Activated CD4-positive, alpha-beta T cell treated with anti-CD3 and anti-CD28 coated beads, Interleukin-2, amount 50 U/mL, for 16 hours (primary cell): ENCODE measurements around the gene GJD2.

ENCODE experiments used
- DNase-seq: peaks from one replicate; pipeline ENCODE4 v3.0.0-alpha.2; 2020

GJD2 gene

DNA sequence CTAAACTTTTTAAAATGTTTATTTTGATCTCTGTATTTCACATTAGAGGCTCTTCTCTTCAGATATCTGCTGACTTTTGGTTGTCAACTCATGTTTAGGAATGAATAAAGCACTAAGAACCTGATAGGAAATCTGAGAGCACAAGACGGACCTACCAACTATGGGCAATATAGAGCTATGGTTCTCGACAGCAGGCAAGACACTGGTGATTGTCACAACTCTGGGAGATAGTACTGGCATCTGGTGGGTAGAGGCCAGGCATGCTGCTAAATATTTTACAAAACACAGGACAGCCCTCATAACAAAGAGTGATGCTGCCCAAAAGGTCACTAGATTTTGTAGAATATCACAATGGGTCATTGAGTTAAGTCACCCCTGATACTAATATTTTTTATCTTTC, 17.5 kb upstream of the GJD2 start:
- no peak for DNase-seq

DNA sequence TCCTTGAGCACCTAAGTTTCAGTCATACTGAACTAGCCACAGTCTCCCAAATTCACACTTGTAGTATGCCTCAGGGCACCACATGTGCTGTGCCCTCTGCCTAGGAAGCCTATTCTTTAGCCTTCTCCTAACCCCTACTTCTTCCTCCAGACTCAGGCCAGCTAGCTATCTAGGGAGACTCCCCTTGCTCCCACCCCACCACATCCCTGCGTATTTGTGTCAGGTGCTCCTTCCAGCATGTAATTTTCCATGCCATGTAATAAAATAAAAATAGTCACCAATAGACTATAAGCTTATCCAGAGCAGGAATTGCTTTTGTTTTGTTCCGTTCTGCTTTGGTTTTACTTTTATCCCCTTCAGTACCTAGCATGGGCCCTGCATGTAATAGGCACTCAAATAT, 14.9 kb upstream of the GJD2 start:
- DNase-seq, result no peak

DNA sequence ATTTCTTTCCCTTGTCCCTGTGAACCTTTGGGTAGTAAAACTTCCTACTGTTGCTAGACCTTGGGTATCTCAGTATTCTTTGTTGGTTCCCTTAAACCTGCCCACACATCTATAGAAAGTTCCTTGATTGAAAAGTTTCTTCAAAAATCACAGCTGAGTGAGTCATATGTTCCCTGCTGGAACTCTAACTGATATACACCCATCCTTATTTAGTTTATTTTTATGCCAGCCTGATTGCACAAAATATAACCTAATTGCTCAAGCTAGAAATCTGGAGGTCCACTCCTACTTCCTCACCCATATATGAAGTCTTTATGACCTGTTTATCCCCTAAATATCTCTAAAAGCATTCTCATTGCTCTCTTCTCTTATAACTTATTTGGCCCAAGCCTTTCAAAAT, 13.7 kb upstream of the GJD2 start:
- DNase-seq, result no peak

DNA sequence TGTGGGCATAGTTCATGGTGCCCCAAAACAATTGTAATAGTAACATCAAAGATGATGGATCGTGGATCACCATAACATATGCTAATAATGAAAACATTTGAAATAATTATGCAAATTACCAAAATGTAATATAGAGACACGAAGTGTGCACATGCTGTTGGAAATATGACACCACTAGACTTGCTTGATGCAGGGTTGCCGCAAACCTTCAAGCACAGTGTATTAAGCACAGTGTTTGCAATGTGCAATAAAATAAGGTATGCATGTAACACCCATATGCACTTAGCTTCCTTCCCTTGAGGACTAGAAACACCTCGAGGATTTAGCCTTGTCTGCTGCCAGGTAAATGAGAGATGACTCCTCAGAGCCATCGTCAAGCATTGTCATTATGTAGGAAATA, 10.9 kb upstream of the GJD2 start:
- no peak for DNase-seq

DNA sequence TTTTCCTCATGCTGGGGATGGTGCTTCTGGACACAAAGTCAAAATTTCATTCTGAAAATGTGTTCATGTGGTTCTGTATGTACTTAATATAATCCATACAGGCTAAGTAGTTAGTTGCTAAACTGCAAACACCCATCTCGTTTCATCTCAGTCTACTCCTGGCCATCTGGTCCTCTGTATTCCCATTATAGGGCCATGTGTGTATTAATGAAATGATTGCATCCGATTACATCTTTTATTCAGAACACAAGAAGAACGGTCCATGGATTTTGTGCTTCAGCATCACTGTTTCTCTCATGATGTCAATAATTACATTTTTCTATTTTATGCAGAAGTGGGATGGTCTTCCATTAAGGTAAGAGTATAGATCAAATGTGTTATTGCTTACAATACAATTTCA, 6.1 kb upstream of the GJD2 start:
- no peak for DNase-seq

DNA sequence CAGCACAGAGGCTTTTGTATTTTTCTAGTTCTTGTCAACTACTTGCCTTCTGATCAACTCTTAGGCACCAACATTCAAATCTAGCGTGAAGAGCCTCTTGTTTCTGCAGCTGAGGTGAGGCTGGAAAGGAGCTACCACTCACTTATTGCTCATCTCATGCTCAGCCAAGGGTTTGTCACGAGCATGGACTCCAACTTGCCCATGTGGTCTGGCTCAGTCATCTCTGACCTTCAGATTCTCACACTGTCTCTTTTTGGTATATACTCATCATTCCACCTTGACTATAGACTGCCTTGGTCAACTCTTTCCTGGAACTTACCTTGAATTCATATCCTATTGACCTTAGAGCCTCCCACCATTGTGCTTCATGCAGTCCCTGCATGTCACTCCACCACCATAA, 5.2 kb upstream of the GJD2 start:
- no peak for DNase-seq

DNA sequence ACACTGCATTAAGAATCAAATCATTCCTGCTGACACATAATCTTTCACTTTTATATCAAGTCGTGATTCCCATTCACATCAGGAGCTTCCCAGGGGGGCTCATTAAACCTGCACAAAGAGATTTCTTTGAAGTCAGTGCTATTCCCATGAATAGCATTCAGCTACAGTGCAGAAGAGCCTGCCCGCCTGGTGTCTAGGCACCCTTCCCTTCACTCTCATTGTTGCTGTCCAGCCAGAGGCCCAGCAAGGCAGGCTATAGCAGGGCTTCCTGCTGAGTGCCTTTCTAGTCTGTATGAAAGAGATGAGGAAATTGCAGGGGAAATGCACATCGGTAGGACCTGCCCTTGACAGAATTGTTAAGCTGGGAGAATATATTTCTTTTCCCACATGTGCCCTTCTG, 4.5 kb upstream of the GJD2 start:
- no peak for DNase-seq

DNA sequence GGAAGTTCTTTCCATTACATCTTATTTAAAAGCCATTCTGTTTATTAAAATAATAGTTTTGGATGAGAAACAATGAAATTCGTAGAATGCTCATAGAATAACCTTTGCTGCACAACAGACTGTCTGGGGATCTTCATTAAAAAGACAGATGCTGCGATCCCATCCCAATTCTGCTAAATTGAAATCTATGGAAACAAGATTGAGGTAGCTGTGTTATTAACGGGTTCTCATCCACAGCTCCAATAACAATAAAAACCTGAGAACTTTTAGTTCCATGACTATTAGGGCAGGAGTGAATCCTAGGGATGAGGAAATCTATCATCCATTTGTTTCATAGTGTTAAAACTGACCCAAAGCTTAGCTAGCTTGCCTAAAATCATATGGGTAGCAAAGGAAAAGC, 2.5 kb upstream of the GJD2 start:
- no peak for DNase-seq

DNA sequence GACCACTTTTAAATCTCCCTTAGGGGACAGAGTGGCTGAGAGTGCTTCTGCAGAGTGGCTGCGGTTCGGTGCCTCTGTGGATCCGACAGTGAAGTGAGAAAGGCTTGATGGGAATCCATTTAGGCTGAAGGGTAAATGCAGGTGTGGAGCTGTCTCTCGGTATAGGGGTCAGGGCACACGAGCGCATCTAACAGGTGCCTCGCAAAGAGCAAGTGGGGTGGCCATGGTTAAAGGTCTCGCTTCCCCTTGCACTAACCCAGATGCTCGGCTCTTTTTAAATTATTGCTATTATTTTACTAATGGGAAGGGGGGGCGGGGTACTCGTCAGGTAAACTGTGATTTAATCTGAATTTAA, 598 bp upstream of the GJD2 start:
- DNase-seq, result no peak

DNA sequence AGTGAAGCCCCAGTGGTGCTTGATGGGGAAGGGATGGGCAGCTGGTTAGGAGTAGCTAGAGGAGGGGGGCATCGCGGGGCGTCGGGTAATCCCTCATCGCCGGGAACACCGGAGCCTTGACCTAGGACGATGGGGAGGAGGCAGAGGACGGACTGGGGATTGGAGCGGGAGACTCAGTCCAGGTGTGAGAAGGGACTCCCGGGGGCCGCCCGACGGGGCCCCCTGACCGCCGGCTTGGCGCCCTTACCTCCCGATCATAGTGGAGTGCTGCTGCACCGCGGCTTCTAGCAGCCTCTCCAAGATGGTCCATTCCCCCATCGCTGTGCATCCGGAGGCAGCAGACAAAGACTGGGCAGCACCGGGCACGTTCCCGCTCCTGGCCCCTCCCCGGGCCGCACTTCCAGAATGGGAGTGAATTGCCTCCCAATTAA, 612 bp downstream of the GJD2 start:
- no peak for DNase-seq

DNA sequence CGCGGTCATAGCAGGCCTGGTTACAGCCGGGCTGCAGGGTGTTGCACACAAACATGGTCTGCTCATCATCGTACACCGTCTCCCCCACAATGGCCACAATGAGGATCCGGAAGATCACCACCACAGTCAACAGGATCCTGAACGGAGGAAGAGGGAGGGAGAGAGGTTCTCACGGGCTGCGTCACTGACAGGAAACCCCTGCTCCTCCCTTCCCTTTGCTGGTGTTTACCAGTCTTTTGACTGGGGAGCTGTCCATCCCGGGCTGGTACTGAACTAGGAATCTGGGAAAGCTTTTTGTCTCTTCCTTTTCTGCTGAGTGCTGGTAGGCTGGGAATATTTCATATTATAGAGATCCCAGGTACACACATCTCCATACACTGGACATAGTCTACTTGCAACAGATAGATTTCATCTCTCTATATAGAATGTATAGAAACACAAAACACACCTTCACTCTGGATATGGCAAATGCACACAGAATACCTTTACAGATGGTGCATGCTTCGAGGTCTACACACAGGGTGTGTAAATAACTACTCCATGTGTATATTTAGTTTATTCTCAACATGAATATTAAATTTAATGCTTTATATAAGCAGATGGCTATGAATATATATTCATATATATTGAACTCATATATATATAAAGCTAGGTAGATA, 1.4 kb downstream of the GJD2 start:
- DNase-seq, result no peak

DNA sequence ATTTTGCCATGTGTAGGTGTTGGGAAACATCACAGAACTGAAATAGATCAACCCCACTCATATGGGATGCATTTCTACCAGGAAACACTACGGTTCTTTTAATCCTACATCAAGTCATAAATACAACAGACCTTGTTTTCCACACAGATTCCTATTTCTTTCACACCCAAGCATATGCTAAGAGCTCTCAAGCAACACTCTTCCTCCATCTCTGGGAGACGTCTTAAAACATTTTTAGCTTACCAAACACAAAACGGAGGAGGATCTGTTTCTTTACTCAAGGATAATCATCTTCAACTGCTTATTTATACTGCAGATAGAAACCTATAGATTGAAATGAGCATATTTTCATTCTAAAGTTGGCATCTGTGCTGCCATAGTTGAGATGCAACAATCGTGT, 5.1 kb downstream of the GJD2 start:
- no peak for DNase-seq

DNA sequence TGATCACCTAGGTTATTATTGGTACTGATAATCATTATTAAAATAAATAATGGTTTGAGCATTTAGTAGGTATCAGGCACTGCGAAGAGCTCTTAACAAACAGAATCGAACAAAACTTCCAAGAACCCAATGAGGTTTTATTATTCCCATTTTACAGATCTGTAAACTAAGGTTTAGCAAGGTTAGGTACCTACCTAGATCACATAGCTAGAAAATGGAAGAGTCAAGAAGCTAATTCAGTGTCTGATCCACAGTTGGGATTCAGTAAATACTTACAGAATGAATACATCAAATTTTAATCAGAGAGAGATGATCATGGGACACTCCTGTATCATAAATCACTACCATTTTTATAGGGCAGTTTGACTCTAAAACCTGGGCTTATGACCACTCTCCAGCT, 15.5 kb downstream of the GJD2 start:
- DNase-seq, result no peak

DNA sequence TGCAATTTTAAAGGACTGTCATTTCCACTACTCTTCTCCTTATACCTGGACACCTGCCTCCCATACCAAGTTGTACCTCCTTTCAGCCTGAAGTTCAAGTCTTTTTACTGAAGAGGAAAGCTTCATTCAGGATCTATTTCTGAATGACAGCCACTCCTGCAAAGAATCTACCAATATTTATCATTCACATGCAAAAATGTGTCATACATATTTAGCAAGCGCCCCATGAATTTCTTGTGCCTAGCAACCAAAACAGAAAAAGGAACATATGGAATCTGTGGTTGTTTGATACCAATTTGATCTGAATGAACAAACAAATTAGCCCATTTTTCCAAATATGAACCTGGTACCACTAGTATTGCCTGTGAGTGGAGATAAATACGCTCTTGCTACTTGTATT, 16.8 kb downstream of the GJD2 start:
- DNase-seq, result no peak

DNA sequence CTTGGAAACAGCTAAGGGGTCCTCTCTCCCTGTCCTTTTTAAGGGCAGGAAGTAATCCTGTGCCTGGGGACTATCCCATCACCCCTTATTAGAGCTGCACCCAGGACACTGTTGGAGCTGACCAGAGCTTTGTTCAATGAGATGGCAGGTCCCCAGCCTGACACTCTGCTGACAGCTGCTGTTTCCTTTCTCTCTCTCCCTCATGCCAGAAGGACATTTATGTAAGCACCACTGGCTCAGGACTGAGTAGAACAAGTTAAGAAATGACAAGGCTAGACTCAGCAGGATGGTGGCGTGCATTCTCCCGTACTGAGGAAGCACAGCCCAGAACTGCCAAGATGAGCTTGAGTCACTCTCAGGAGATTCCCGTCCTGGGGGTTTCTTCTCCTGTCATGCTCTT, 17.3 kb downstream of the GJD2 start:
- DNase-seq, result no peak

DNA sequence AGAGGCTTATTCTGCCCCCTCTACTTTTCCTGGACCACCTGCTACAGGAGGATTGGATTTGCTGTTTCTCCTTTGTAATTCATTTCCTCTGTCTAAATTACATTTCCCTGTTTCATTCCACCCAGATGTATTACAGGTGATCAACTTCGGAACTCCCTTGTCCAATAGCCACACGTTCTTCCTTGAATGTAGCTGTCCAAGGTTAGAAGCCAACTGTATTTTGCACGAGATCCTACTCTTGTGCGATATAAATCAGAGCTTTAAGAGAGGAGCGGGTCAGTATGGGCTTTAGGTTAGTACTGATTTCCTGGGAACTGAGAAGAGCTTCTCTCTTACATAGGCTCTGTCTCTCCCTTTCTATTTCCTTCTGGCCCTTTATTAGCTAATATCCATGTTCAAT, 20.5 kb downstream of the GJD2 start:
- DNase-seq, result no peak

DNA sequence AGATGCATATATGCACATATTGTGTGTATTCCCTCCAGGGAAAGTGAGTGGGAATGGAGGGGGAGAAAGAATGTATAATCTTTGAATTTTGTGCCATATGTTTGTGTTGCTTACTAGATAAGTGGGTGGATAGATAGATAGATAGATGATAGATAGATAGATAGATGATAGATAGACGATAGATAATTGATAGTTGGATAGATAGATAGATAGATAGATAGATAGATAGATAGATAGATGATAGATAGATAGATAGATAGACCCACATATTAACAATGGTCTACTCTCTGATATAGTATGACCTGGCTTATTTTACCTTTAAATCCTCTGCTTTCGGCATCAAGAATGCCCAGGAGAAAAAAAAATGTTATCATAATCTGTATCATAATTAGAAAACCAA, 21.2 kb downstream of the GJD2 start:
- DNase-seq, result no peak

DNA sequence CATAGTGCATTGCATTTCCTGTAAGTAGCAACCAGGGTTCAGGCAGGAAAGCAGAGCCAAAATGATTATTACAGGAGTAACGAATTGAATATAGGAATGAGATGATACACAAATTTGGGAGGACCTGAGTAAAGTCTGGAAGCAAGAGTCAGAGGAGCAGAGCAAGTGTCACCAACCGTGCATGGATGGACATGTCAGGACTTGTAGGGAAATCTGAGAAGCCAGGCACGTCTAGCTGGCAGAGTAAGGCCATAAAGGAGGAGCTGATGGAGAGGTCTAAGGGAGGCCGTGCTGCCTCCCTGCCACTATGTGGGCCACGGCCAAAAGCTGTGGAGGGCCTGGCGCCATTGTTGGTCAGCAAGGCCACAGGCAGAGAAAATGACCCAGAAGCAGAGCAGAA, 22.4 kb downstream of the GJD2 start:
- DNase-seq, result no peak

DNA sequence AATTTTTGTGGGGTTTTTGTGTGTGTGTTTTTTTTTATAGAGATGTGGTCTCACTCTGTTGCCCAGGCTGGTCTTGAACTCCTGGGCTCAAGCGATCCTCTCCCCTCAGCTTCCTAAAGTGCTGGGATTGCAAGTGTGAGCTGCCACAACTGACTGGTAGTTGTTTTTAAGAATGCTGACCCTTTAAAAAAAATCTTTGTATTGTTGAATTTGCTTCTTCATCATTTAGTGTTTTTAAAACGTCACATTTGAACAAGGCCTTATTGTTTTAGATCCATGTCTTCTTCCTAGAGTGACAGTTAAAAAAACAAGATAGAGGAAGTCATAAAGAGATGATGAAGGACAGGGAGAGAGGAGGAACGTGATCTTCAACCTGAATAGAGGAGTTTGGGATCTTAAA, 24.1 kb downstream of the GJD2 start:
- DNase-seq, result no peak

DNA sequence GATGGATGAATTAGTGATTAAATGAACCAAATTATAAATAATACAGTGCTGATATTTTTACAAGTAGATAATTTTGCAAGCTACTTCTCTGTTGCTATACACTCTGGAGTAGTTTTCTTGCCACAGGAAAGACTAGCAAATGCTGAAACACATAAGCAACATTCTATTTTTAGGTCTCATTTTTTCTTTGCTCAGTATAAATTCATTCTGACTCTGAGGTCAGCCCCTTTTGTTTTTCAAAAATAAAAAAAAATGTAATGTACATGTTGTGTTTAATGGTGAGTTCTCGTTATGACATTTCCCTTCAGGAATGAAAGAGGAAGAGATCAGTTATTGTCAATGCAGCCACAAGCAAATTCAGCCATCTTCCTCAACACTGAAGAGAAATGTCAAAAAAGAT, 24.9 kb downstream of the GJD2 start:
- DNase-seq, result no peak

DNA sequence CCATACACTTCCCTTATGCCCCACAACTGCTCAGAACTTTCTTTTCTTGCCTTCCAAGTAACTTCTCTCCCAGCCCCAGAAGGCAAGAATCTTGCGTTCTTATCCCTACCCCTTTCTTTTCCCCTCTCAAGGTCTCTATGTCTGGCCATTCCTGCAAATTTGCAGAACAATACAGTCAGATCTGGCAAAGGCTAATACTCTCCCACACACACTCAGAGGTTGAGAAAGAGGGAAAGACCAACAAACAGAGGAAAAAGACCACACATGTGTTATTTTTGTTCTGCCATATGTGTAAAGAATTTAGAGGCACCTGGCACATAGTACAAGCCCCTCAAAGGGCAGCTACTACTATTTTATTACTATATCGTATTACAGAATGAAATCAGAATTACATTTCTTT, 25.7 kb downstream of the GJD2 start:
- DNase-seq, result no peak

DNA sequence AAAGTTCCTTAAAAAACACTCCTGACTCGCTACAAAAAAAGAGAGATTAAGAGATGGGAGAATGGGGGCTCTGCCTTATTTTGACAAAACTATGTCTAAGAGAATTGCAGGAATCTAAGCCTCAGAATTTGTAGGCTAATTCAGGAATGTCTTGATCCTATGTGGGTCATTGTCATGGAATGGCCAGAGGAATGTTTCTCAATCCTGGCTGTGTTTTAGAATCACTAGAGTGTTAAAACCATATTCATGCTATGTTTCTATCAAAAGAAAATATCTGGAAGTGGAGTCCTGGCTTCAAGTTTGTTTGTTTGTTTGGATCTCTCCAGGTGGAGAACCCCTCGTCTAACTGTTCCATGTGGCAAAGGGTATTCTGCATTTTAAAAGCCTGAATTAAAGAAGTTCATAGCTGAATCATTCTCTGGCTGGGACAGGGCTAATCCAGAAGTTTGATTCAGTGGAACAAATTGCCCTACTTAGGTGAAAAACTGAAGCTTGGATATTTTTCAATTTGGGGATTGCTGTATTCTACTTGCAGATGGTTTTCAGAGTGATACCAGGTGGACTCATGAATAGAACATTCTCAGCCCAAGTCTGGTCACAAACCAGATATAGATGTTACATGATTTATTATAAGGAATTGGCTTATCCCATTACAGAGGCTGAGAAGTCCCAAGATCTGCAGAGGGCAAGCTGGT, 28.2 kb downstream of the GJD2 start:
- DNase-seq, result no peak

DNA sequence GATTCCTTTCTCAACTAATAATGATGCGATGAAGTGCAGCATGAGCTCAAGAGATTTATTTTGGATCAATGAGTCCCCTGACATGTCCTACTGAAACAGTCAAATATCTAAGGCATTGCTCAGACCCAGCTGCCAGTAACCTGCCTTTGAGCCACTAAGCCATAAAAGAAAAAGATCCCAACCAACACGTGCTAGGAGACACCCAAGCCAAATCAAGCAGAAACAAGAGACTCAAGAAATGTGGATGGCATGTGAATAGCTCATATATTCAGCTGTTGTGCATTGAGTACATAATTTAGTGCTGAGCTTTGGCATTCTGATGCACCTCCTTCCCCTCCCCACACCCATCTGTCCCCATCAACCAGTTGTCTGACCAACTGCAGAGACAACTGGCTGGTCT, 29.2 kb downstream of the GJD2 start:
- DNase-seq, result no peak

DNA sequence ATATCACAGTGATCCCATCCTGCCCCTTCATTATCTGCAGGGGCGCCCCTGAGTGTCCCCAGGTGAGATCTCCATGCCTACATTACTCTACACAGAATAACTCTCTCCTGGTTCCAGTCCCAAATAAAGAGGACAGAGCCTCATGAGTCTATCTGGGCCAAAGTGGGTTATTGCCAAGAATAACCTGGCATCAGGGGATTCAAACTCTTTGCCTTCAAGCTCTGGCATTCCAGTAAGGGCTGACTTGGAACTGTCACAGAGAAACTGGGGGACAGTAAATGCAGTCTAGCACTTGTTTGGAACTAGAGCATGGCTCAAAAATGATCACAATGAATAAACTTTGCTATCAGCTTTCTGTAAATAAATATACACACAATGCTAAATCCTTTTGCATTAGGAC, 30.3 kb downstream of the GJD2 start:
- DNase-seq, result no peak

DNA sequence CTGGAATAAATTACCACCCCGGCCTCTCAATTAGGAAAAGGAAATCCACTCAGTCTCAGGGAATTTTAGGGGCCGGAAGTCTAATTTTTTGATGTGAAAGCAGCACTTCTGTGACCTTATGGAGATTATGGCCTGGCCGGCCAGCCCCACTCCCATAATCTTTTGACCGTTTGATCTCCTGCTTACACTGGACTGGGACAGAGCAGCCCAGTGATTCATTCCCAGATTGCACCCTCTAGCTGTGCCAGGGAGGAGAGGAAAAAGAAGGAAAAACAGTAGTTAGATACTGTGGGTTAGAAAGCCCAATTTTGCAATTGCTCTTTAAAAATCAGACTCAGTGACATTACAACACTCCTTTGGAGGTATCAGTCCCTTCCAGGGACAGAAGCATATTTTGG, 32.4 kb downstream of the GJD2 start:
- DNase-seq, result no peak
